ENCODE measurements around the gene IMMP2L.
"Not testable (repeated sequence)": the region's sequence is repeated elsewhere in the genome, so short reads cannot be mapped to it uniquely, and the experiment has no call there.

IMMP2L gene

GRCh38 chr7:111508387-111508786 is 53.9 kb downstream of the IMMP2L start:
- no peak for TF ChIP-seq CTCF (conservative IDR thresholded peaks at IDR 0.05; ENCODE audit: low read depth, low read length)

GRCh38 chr7:111505422-111505821 is 56.9 kb downstream of the IMMP2L start:
- DNase-seq (ENCODE audit: low read depth); H3K4me3 ChIP-seq (ENCODE audit: low read length): not testable (repeated sequence)

More at GRCh38 chr7:111508387-111508786, 53.9 kb downstream of the IMMP2L start:
- DNase-seq (ENCODE audit: low read depth), result no peak
- H3K4me3 ChIP-seq (ENCODE audit: low read length), result no peak overlapping the region

GRCh38 chr7:111501799-111502198 is 60.5 kb downstream of the IMMP2L start:
- H3K4me3 ChIP-seq (ENCODE audit: low read length); DNase-seq (ENCODE audit: low read depth): not testable (repeated sequence)

- no peak for TF ChIP-seq CTCF (conservative IDR thresholded peaks at IDR 0.05; ENCODE audit: low read depth, low read length)
- H3K4me3 ChIP-seq (ENCODE audit: low read length), result no peak overlapping the region
- no peak for DNase-seq (ENCODE audit: low read depth)
Measured at GRCh38 chr7:111499027-111499426, 63.3 kb downstream of the IMMP2L start.

- no peak for DNase-seq (ENCODE audit: low read depth)
- H3K4me3 ChIP-seq (ENCODE audit: low read length), result no peak overlapping the region
- TF ChIP-seq CTCF (conservative IDR thresholded peaks at IDR 0.05; ENCODE audit: low read depth, low read length), result no peak
Measured at GRCh38 chr7:111498391-111499007, 63.8 kb downstream of the IMMP2L start.

GRCh38 chr7:111495173-111495810 is 67.0 kb downstream of the IMMP2L start:
- DNase-seq (ENCODE audit: low read depth), result no peak
- TF ChIP-seq CTCF (conservative IDR thresholded peaks at IDR 0.05; ENCODE audit: low read depth, low read length), result no peak
- no peak overlapping the region for H3K4me3 ChIP-seq (ENCODE audit: low read length)

GRCh38 chr7:111492234-111492633 is 70.1 kb downstream of the IMMP2L start:
- no peak for TF ChIP-seq CTCF (conservative IDR thresholded peaks at IDR 0.05; ENCODE audit: low read depth, low read length)
- H3K4me3 ChIP-seq (ENCODE audit: low read length), result no peak overlapping the region
- no peak for DNase-seq (ENCODE audit: low read depth)

- TF ChIP-seq CTCF (conservative IDR thresholded peaks at IDR 0.05; ENCODE audit: low read depth, low read length), result peak; percentile 75
- peak; percentile 46 for DNase-seq (ENCODE audit: low read depth)
- H3K4me3 ChIP-seq (ENCODE audit: low read length), result no peak overlapping the region
Measured at GRCh38 chr7:111486472-111487142, 75.7 kb downstream of the IMMP2L start.

Data from retinal pigment epithelial cell (primary cell).